Mesenchymal stem cell (in vitro differentiated cells and primary cell): ENCODE results near the gene MPST.
"Not testable (repeated sequence)": the region's sequence is repeated elsewhere in the genome, so short reads cannot be mapped to it uniquely, and the experiment has no call there.

Source experiments
- DNase-seq: peaks from one replicate; pipeline ENCODE4 v3.0.0-alpha.2; 2013
- H2AFZ ChIP-seq: one replicate; pipeline ENCODE4 v1.6.1; 2013; ENCODE audit warnings: low read depth, mild to moderate bottlenecking, control low read depth, inconsistent platforms, low read length, moderate library complexity
- H2AK5ac ChIP-seq: 2 replicates; pipeline ENCODE4 v1.6.1; 2013; ENCODE audit warnings: low read length, moderate library complexity, mild to moderate bottlenecking, inconsistent platforms; ENCODE audit not compliant: severe bottlenecking
- H2BK120ac ChIP-seq: one replicate; pipeline ENCODE4 v1.6.1; 2013; ENCODE audit warnings: low read depth, mild to moderate bottlenecking, inconsistent platforms, low read length, moderate library complexity
- H2BK12ac ChIP-seq, 2 experiments: one replicate each; pipeline ENCODE4 v1.6.1; 2013; ENCODE audit warnings: inconsistent platforms in 2 of 2, low read length in 2 of 2, mild to moderate bottlenecking in 2 of 2, moderate library complexity in 2 of 2, control low read depth in 1 of 2
- H2BK15ac ChIP-seq: one replicate; pipeline ENCODE4 v1.6.1; 2013; ENCODE audit warnings: mild to moderate bottlenecking, low read depth, inconsistent platforms; ENCODE audit not compliant: poor library complexity, severe bottlenecking
- H2BK5ac ChIP-seq: 2 replicates; pipeline ENCODE4 v1.6.1; 2013; ENCODE audit warnings: low read depth, mild to moderate bottlenecking, low read length, control low read depth, inconsistent platforms; ENCODE audit not compliant: poor library complexity, severe bottlenecking
- H3K14ac ChIP-seq, 2 experiments: one replicate each; pipeline ENCODE4 v1.6.1; 2013; ENCODE audit warnings: inconsistent platforms in 2 of 2, low read length in 2 of 2, control low read depth in 1 of 2, mild to moderate bottlenecking in 1 of 2, moderate library complexity in 1 of 2
- H3K18ac ChIP-seq, 2 experiments: one replicate each; pipeline ENCODE4 v1.6.1; 2013; ENCODE audit warnings: inconsistent platforms in 2 of 2, low read length in 2 of 2, control low read depth in 1 of 2, low read depth in 1 of 2, mild to moderate bottlenecking in 1 of 2
- H3K23ac ChIP-seq, 2 experiments: one replicate each; pipeline ENCODE4 v1.6.1; 2013; ENCODE audit warnings: inconsistent platforms in 2 of 2, low read length in 2 of 2, mild to moderate bottlenecking in 2 of 2, moderate library complexity in 2 of 2, control low read depth in 1 of 2
- H3K27ac ChIP-seq: 2 replicates; pipeline ENCODE4 v1.5.1; 2013; ENCODE audit warnings: mild to moderate bottlenecking, moderate library complexity, low read length, control low read depth, inconsistent platforms; ENCODE audit not compliant: poor library complexity, severe bottlenecking
- H3K27me3 ChIP-seq, 2 experiments: 2 replicates each; pipeline versions ENCODE4 v1.6.1 to v1.7.0; 2013; ENCODE audit warnings: low read length in 2 of 2, mild to moderate bottlenecking in 2 of 2, moderate library complexity in 2 of 2, control low read depth in 1 of 2, inconsistent platforms in 1 of 2; ENCODE audit not compliant: control insufficient read depth in 1 of 2, insufficient read depth in 1 of 2
- H3K36me3 ChIP-seq, 2 experiments: 2 replicates each; pipeline versions ENCODE4 v1.6.1 to v1.7.0; 2013; ENCODE audit warnings: low read length in 2 of 2, control low read depth in 1 of 2, inconsistent platforms in 1 of 2, low read depth in 1 of 2, mild to moderate bottlenecking in 1 of 2; ENCODE audit not compliant: insufficient read depth in 2 of 2, control insufficient read depth in 1 of 2
- H3K4ac ChIP-seq, 2 experiments: one replicate each; pipeline ENCODE4 v1.6.1; 2013; ENCODE audit warnings: inconsistent platforms in 2 of 2, low read length in 2 of 2, mild to moderate bottlenecking in 2 of 2, moderate library complexity in 2 of 2, control low read depth in 1 of 2, low read depth in 1 of 2
- H3K4me1 ChIP-seq: 2 replicates; pipeline ENCODE4 v1.6.1; 2013; ENCODE audit warnings: low read depth, low read length, control low read depth; ENCODE audit not compliant: control insufficient read depth, insufficient read depth
- H3K4me2 ChIP-seq: 2 replicates; pipeline ENCODE4 v1.6.1; 2013; ENCODE audit warnings: low read length, mild to moderate bottlenecking, inconsistent platforms; ENCODE audit not compliant: poor library complexity, severe bottlenecking
- H3K4me3 ChIP-seq, 2 experiments: 2 replicates each; pipeline versions ENCODE4 v1.5.1 to v1.7.0; 2013; ENCODE audit warnings: low read length in 2 of 2, mild to moderate bottlenecking in 2 of 2, control low read depth in 1 of 2, low read depth in 1 of 2; ENCODE audit not compliant: insufficient read depth in 1 of 2
- H3K79me1 ChIP-seq: replicated peaks from 2 replicates; pipeline ENCODE4 v1.6.1; 2013; ENCODE audit warnings: mild to moderate bottlenecking, control low read depth, low read length, inconsistent platforms; ENCODE audit not compliant: poor library complexity, severe bottlenecking
- H3K9ac ChIP-seq: 2 replicates; pipeline ENCODE4 v1.7.0; 2013; ENCODE audit warnings: mild to moderate bottlenecking, low read length, moderate library complexity
- H3K9me3 ChIP-seq: 2 replicates; pipeline ENCODE4 v1.7.0; 2013; ENCODE audit warnings: mild to moderate bottlenecking, low read length; ENCODE audit not compliant: control insufficient read depth
- H4K8ac ChIP-seq: one replicate; pipeline ENCODE4 v1.6.1; 2013; ENCODE audit warnings: inconsistent platforms, mild to moderate bottlenecking, low read length, moderate library complexity
- H4K91ac ChIP-seq: one replicate; pipeline ENCODE4 v1.6.1; 2013; ENCODE audit warnings: mild to moderate bottlenecking, low read length, inconsistent platforms
- WGBS: methylation state at CpG from one replicate; pipeline ENCODE4 v1.1.7; 2013; ENCODE audit warnings: mixed read lengths; 5-methylcytosine and 5-hydroxymethylcytosine counted together

The MPST gene

DNA sequence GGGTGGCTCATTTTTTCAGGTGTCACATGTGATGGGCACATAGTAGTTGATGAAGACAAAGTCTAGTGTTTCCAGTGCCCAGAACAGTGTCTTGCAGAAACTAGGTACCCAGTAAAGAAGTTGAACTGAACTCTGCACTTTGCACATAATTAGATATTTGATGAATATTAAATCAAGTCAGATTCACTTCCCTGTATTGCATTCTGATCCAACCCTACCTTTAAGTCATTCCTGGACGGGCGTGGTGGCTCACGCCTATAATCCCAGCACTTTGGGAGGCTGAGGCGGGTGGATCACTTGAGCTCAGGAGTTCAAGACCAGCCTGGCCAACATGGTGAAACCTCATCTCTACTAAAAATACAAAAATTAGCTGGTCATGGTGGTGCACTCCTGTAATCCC lies 30.5 kb upstream of the MPST start:
- not testable (repeated sequence) for DNase-seq, H4K91ac ChIP-seq, H3K9ac ChIP-seq, H2BK12ac ChIP-seq, H3K4me1 ChIP-seq, H4K8ac ChIP-seq, H2BK5ac ChIP-seq, H3K79me1 ChIP-seq, H3K27ac ChIP-seq, H3K18ac ChIP-seq, H2BK120ac ChIP-seq, H3K14ac ChIP-seq, H3K4me3 ChIP-seq, H3K4me2 ChIP-seq, H3K36me3 ChIP-seq, H3K23ac ChIP-seq, H3K4ac ChIP-seq, H2AK5ac ChIP-seq, H3K9me3 ChIP-seq, H2AFZ ChIP-seq, H2BK15ac ChIP-seq
- WGBS: 95% methylated on average over 4 of the region's 4 CpGs
- peaks cover 28 to 37% of the 10 kb centered on the region in 2 experiments for H3K27me3 ChIP-seq

DNA sequence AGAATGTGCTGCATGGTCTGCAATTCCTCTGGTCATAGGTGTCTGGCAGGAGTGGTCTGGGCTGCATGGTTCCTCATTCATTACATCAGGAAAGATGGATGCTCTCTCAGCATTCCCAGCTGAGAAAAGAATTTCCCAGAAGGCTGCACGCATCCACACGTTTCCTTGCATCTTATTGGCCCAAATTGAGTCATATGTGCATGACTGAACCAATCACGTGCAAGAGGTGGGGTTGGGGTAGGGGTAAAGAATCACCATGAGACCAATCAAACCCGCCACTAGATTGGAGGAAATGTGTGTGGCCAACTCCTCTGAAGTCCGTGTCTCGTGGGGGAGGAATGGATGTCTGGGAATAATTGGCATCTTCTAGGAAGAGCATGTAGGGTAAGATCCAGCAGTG lies 29.1 kb upstream of the MPST start:
- Histone ChIP-seq H3K9me3 (peaks cover 9% of the 10 kb centered on the region), H3K79me1 (no peaks in the 10 kb centered on the region), H3K14ac (no peak overlapping the region), H2BK5ac (no peak overlapping the region), H3K36me3 (no peaks in the 10 kb centered on the region), H4K91ac (no peak overlapping the region), H2BK12ac (no peak overlapping the region), H2BK15ac (no peak overlapping the region), H3K9ac (no peak overlapping the region), H3K27ac (no peak overlapping the region), H3K4me2 (no peak overlapping the region), H2AFZ (peak overlapping the region; percentile 19), H2BK120ac (no peak overlapping the region), H3K27me3 (peaks cover 33 to 44% of the 10 kb centered on the region in 2 experiments), H3K23ac (no peak overlapping the region), H3K4ac (no peak overlapping the region), H2AK5ac (no peak overlapping the region), H3K18ac (no peak overlapping the region), H3K4me1 (no peaks in the 10 kb centered on the region), H3K4me3 (no peak overlapping the region), H4K8ac (no peak overlapping the region)
- DNase-seq: no peak
- 72% methylated on average over 6 of the region's 6 CpGs for WGBS

DNA sequence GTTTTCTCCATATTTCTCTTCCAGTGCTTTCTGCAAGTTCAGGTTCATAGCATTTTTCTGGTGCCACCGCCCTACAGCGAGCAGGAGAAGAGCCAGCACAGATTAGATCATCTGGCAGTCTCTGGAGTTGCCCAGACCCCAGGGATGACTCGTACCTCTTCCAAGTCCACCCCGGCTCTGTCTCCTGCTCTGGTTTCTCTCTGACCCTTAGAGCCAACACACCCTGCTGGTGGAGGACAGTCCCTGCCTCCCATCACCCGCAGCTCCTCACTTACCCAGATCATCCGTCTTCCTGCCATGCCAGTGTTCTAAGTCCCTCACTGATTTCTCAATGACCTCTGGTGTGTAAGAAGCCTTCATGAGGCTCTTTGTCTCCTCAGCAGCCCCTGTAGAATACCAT lies 28.3 kb upstream of the MPST start:
- WGBS: 66% methylated on average over 6 of the region's 6 CpGs
- no peak overlapping the region for H3K14ac ChIP-seq
- H3K36me3 ChIP-seq: no peaks in the 10 kb centered on the region
- H3K79me1 ChIP-seq: no peaks in the 10 kb centered on the region
- no peak overlapping the region for H2BK120ac ChIP-seq
- H3K27me3 ChIP-seq: peaks cover 35 to 49% of the 10 kb centered on the region in 2 experiments
- DNase-seq: no peak
- H3K9me3 ChIP-seq: peaks cover 2% of the 10 kb centered on the region
- H3K9ac ChIP-seq: no peak overlapping the region
- H2BK5ac ChIP-seq: no peak overlapping the region
- no peaks in the 10 kb centered on the region for H3K4me1 ChIP-seq
- H3K4me3 ChIP-seq: no peak overlapping the region
- no peak overlapping the region for H3K23ac ChIP-seq
- H2AK5ac ChIP-seq: no peak overlapping the region
- H4K8ac ChIP-seq: no peak overlapping the region
- H3K27ac ChIP-seq: no peak overlapping the region
- no peak overlapping the region for H2BK12ac ChIP-seq
- H3K18ac ChIP-seq: no peak overlapping the region
- no peak overlapping the region for H3K4me2 ChIP-seq
- no peak overlapping the region for H4K91ac ChIP-seq
- no peak overlapping the region for H2AFZ ChIP-seq
- H2BK15ac ChIP-seq: no peak overlapping the region
- no peak overlapping the region for H3K4ac ChIP-seq

DNA sequence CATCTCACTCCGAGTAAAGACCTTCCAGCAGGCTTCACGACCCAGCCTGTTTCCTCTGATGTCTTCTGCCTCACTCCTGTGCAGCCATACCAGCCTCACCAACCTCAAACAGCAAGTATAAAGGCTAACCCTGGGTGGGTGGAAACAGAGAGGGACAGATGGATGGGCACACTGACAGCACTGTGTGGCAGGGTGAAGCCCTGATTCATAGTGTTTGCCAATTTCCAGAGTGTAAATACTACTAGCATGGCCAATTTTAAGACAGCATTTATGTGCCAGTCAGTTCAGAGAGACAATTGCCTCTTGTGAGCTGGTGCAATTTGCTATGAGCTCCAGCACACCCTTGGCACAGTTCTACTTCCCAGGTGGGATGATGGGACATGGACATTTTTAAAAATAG lies 21.8 kb upstream of the MPST start:
- no peak overlapping the region for H4K91ac ChIP-seq
- no peak overlapping the region for H3K4me2 ChIP-seq
- no peak overlapping the region for H2AFZ ChIP-seq
- H4K8ac ChIP-seq: no peak overlapping the region
- H3K9ac ChIP-seq: no peak overlapping the region
- H3K23ac ChIP-seq: no peak overlapping the region
- no peak overlapping the region for H3K18ac ChIP-seq
- no peak overlapping the region for H2BK120ac ChIP-seq
- H2AK5ac ChIP-seq: no peak overlapping the region
- H3K9me3 ChIP-seq: no peaks in the 10 kb centered on the region
- no peak overlapping the region for H3K14ac ChIP-seq
- no peak overlapping the region for H3K4ac ChIP-seq
- no peak overlapping the region for H2BK15ac ChIP-seq
- no peaks in the 10 kb centered on the region for H3K79me1 ChIP-seq
- no peak overlapping the region for H2BK12ac ChIP-seq
- no peaks in the 10 kb centered on the region for H3K4me1 ChIP-seq
- H2BK5ac ChIP-seq: no peak overlapping the region
- WGBS: 100% methylated on average over 1 of the region's 2 CpGs
- DNase-seq: no peak
- no peak overlapping the region for H3K27ac ChIP-seq
- peaks cover 39 to 60% of the 10 kb centered on the region in 2 experiments for H3K27me3 ChIP-seq
- peak overlapping the region in 1 of 2 experiments; percentile 30 for H3K4me3 ChIP-seq
- no peaks in the 10 kb centered on the region for H3K36me3 ChIP-seq
